ENCODE results near the gene ZSWIM1.
"Not testable (repeated sequence)": the region's sequence is repeated elsewhere in the genome, so short reads cannot be mapped to it uniquely, and the experiment has no call there.

The ZSWIM1 gene

GRCh38 chr20:45899046-45899835, 18.2 kb downstream of the ZSWIM1 start:
- no peak overlapping the region for H3K4ac ChIP-seq (ENCODE audit: low read depth in 1 of 2, low read length in 2 of 2)
- 96% methylated on average over 10 of the region's 13 CpGs for WGBS
- no peaks in the 10 kb centered on the region for H3K4me1 ChIP-seq (ENCODE audit: control insufficient read depth, insufficient read depth, low read depth, low read length)
- H4K91ac ChIP-seq (ENCODE audit: low read length): no peak overlapping the region
- no peak overlapping the region for H2AK5ac ChIP-seq (ENCODE audit: low read length, severe bottlenecking)
- H4K8ac ChIP-seq (ENCODE audit: low read length): no peak overlapping the region
- peaks cover 2% of the 10 kb centered on the region for H3K79me1 ChIP-seq (replicated peaks; ENCODE audit: low read length, poor library complexity, severe bottlenecking)
- no peak overlapping the region for H3K9ac ChIP-seq (ENCODE audit: low read length)
- no peak for DNase-seq
- H2AFZ ChIP-seq (ENCODE audit: low read depth, low read length): no peak overlapping the region
- peak overlapping the region; percentile 6 for H2BK15ac ChIP-seq (ENCODE audit: low read depth, poor library complexity, severe bottlenecking)
- no peak overlapping the region for H2BK120ac ChIP-seq (ENCODE audit: low read depth, low read length)
- no peak overlapping the region for H2BK12ac ChIP-seq (ENCODE audit: low read length in 2 of 2)
- H3K36me3 ChIP-seq (ENCODE audit: control insufficient read depth in 1 of 2, insufficient read depth in 2 of 2, low read depth in 1 of 2, low read length in 2 of 2): peaks cover 62 to 77% of the 10 kb centered on the region in 2 experiments
- H3K27ac ChIP-seq (ENCODE audit: low read length, poor library complexity, severe bottlenecking): no peak overlapping the region
- H3K4me2 ChIP-seq (ENCODE audit: low read length, poor library complexity, severe bottlenecking): no peak overlapping the region
- H3K9me3 ChIP-seq (ENCODE audit: control insufficient read depth, low read length): no peaks in the 10 kb centered on the region
- no peak overlapping the region for H3K23ac ChIP-seq (ENCODE audit: low read length in 2 of 2)
- H3K27me3 ChIP-seq (ENCODE audit: control insufficient read depth in 1 of 2, insufficient read depth in 1 of 2, low read length in 2 of 2): no peaks in the 10 kb centered on the region
- H3K4me3 ChIP-seq (ENCODE audit: insufficient read depth in 1 of 2, low read depth in 1 of 2, low read length in 2 of 2): no peak overlapping the region
- H3K18ac ChIP-seq (ENCODE audit: low read depth in 1 of 2, low read length in 2 of 2): no peak overlapping the region
- no peak overlapping the region for H3K14ac ChIP-seq (ENCODE audit: low read length in 2 of 2)
- no peak overlapping the region for H2BK5ac ChIP-seq (ENCODE audit: low read depth, low read length, poor library complexity, severe bottlenecking)

DNA sequence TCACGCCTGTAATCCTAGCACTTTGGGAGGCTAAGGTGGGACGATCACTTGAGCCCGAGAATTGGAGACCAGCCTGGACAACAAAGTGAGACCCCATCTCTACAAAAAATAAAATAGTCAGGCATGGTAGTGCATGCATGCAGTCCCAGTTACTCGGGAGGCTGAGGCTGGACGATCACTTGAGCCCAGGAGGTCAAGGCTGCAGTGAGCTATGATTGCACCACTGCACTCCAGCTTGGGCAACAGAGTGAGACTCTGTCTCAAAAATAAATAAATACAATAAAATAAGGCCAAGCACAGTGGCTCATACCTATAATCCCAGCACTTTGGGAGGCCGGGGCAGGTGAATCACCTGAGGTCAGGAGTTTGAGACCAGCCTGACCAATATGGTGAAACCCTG, 20.3 kb downstream of the ZSWIM1 start:
- peaks cover 62 to 74% of the 10 kb centered on the region in 2 experiments for H3K36me3 ChIP-seq (ENCODE audit: control insufficient read depth in 1 of 2, insufficient read depth in 2 of 2, low read depth in 1 of 2, low read length in 2 of 2)
- H4K8ac ChIP-seq (ENCODE audit: low read length): not testable (repeated sequence)

GRCh38 chr20:45902199-45902701, 21.2 kb downstream of the ZSWIM1 start:
- Histone ChIP-seq H3K9me3 (ENCODE audit: control insufficient read depth, low read length) (no peaks in the 10 kb centered on the region), H3K23ac (ENCODE audit: low read length in 2 of 2) (no peak overlapping the region), H3K14ac (ENCODE audit: low read length in 2 of 2) (no peak overlapping the region), H2BK5ac (ENCODE audit: low read depth, low read length, poor library complexity, severe bottlenecking) (no peak overlapping the region), H3K4me3 (ENCODE audit: insufficient read depth in 1 of 2, low read depth in 1 of 2, low read length in 2 of 2) (no peak overlapping the region), H3K27ac (ENCODE audit: low read length, poor library complexity, severe bottlenecking) (no peak overlapping the region), H3K79me1 (replicated peaks; ENCODE audit: low read length, poor library complexity, severe bottlenecking) (peaks cover 2% of the 10 kb centered on the region), H4K91ac (ENCODE audit: low read length) (peak overlapping the region; percentile 14), H3K9ac (ENCODE audit: low read length) (no peak overlapping the region), H3K4ac (ENCODE audit: low read depth in 1 of 2, low read length in 2 of 2) (no peak overlapping the region), H3K27me3 (ENCODE audit: control insufficient read depth in 1 of 2, insufficient read depth in 1 of 2, low read length in 2 of 2) (no peaks in the 10 kb centered on the region), H2BK120ac (ENCODE audit: low read depth, low read length) (no peak overlapping the region), H3K4me2 (ENCODE audit: low read length, poor library complexity, severe bottlenecking) (no peak overlapping the region), H3K18ac (ENCODE audit: low read depth in 1 of 2, low read length in 2 of 2) (no peak overlapping the region), H3K36me3 (ENCODE audit: control insufficient read depth in 1 of 2, insufficient read depth in 2 of 2, low read depth in 1 of 2, low read length in 2 of 2) (peaks cover 58 to 67% of the 10 kb centered on the region in 2 experiments), H2AK5ac (ENCODE audit: low read length, severe bottlenecking) (no peak overlapping the region), H2BK12ac (ENCODE audit: low read length in 2 of 2) (no peak overlapping the region), H4K8ac (ENCODE audit: low read length) (no peak overlapping the region), H2AFZ (ENCODE audit: low read depth, low read length) (no peak overlapping the region), H2BK15ac (ENCODE audit: low read depth, poor library complexity, severe bottlenecking) (no peak overlapping the region), H3K4me1 (ENCODE audit: control insufficient read depth, insufficient read depth, low read depth, low read length) (peaks cover 8% of the 10 kb centered on the region)
- WGBS: 97% methylated on average over 13 of the region's 14 CpGs
- DNase-seq: no peak

More for the DNA sequence above, 20.3 kb downstream of the ZSWIM1 start:
- not testable (repeated sequence) for H3K27me3 ChIP-seq (ENCODE audit: control insufficient read depth in 1 of 2, insufficient read depth in 1 of 2, low read length in 2 of 2); H3K4ac ChIP-seq (ENCODE audit: low read depth in 1 of 2, low read length in 2 of 2); H3K4me3 ChIP-seq (ENCODE audit: insufficient read depth in 1 of 2, low read depth in 1 of 2, low read length in 2 of 2); H3K18ac ChIP-seq (ENCODE audit: low read depth in 1 of 2, low read length in 2 of 2); H3K79me1 ChIP-seq (replicated peaks; ENCODE audit: low read length, poor library complexity, severe bottlenecking); H2AFZ ChIP-seq (ENCODE audit: low read depth, low read length); H2BK120ac ChIP-seq (ENCODE audit: low read depth, low read length); H2BK15ac ChIP-seq (ENCODE audit: low read depth, poor library complexity, severe bottlenecking); H3K9ac ChIP-seq (ENCODE audit: low read length); H3K23ac ChIP-seq (ENCODE audit: low read length in 2 of 2); H2BK12ac ChIP-seq (ENCODE audit: low read length in 2 of 2); H3K9me3 ChIP-seq (ENCODE audit: control insufficient read depth, low read length); H3K27ac ChIP-seq (ENCODE audit: low read length, poor library complexity, severe bottlenecking); H3K4me2 ChIP-seq (ENCODE audit: low read length, poor library complexity, severe bottlenecking); H4K91ac ChIP-seq (ENCODE audit: low read length); H2AK5ac ChIP-seq (ENCODE audit: low read length, severe bottlenecking); H2BK5ac ChIP-seq (ENCODE audit: low read depth, low read length, poor library complexity, severe bottlenecking); H3K4me1 ChIP-seq (ENCODE audit: control insufficient read depth, insufficient read depth, low read depth, low read length); H3K14ac ChIP-seq (ENCODE audit: low read length in 2 of 2); DNase-seq
- 97% methylated on average over 6 of the region's 6 CpGs for WGBS

DNA sequence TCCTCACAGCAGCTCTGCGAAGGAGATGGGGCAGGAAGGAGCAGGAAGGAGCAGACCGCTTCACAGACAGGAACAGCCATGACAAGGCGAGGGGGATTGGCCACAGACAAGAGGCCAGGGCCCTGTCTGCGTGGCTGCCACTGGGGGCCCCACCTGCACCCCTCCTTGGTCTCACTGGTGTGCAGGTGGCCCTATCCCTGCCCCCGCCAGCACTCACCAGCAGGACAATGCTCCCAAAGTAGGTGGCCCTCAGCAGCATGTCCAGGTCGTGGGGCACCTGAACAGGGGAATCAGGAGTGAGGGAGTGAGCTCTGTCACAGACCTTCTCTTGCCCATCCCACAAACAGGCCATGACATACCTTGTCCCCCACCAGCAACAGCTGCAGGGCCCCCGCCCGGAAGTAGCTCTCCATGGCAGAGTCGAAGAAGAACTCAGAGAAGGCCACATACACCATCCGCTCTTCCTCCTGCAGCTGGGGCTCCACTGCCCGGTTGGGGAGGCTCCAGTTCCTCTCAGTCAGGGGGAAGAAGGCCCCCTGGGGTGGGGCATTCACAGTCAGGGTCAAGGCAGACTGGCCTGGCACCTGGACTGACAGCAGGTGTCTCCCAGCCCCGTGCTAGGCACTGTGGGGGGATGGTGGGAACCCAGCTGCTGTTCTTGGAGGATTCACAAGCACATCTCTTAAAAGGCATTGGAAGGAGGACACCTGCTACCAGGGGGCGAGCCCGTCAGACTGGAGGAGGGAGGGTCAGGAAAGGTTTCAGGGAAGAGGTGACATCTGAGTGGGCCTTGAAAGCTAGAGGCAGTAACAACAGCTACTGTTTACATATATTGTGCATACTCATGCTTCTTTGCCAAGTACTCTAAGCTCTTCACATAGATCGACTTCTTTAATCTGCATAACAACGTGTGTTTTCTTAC, 23.8 kb downstream of the ZSWIM1 start:
- H3K9me3 ChIP-seq (ENCODE audit: control insufficient read depth, low read length): no peaks in the 10 kb centered on the region
- H2BK15ac ChIP-seq (ENCODE audit: low read depth, poor library complexity, severe bottlenecking): no peak overlapping the region
- H2AFZ ChIP-seq (ENCODE audit: low read depth, low read length): no peak overlapping the region
- peaks cover 49 to 61% of the 10 kb centered on the region in 2 experiments for H3K36me3 ChIP-seq (ENCODE audit: control insufficient read depth in 1 of 2, insufficient read depth in 2 of 2, low read depth in 1 of 2, low read length in 2 of 2)
- H3K4me2 ChIP-seq (ENCODE audit: low read length, poor library complexity, severe bottlenecking): no peak overlapping the region
- no peak overlapping the region for H3K27ac ChIP-seq (ENCODE audit: low read length, poor library complexity, severe bottlenecking)
- H3K9ac ChIP-seq (ENCODE audit: low read length): no peak overlapping the region
- H2AK5ac ChIP-seq (ENCODE audit: low read length, severe bottlenecking): no peak overlapping the region
- H2BK120ac ChIP-seq (ENCODE audit: low read depth, low read length): no peak overlapping the region
- peaks cover 6% of the 10 kb centered on the region for H3K79me1 ChIP-seq (replicated peaks; ENCODE audit: low read length, poor library complexity, severe bottlenecking)
- no peak overlapping the region for H4K8ac ChIP-seq (ENCODE audit: low read length)
- peaks cover 13% of the 10 kb centered on the region for H3K4me1 ChIP-seq (ENCODE audit: control insufficient read depth, insufficient read depth, low read depth, low read length)
- H3K23ac ChIP-seq (ENCODE audit: low read length in 2 of 2): no peak overlapping the region
- H3K27me3 ChIP-seq (ENCODE audit: control insufficient read depth in 1 of 2, insufficient read depth in 1 of 2, low read length in 2 of 2): no peaks in the 10 kb centered on the region
- no peak overlapping the region for H4K91ac ChIP-seq (ENCODE audit: low read length)
- 93% methylated on average over 13 of the region's 16 CpGs for WGBS
- H3K4me3 ChIP-seq (ENCODE audit: insufficient read depth in 1 of 2, low read depth in 1 of 2, low read length in 2 of 2): no peak overlapping the region
- no peak overlapping the region for H2BK5ac ChIP-seq (ENCODE audit: low read depth, low read length, poor library complexity, severe bottlenecking)
- no peak overlapping the region for H3K14ac ChIP-seq (ENCODE audit: low read length in 2 of 2)
- H2BK12ac ChIP-seq (ENCODE audit: low read length in 2 of 2): no peak overlapping the region
- H3K18ac ChIP-seq (ENCODE audit: low read depth in 1 of 2, low read length in 2 of 2): no peak overlapping the region
- no peak overlapping the region for H3K4ac ChIP-seq (ENCODE audit: low read depth in 1 of 2, low read length in 2 of 2)
- no peak for DNase-seq
